DND-41 (cell line): ENCODE data around the gene TMEM51.

Source experiments
- ATAC-seq: fragments of 200-7000 bp; cut with Tn5 transposase; 3 replicates; pipeline ENCODE4 v1.9.1; 2021; ENCODE audit warnings: low read depth; ENCODE audit not compliant: insufficient read depth
- DNase-seq: peaks from one replicate; pipeline ENCODE4 v3.0.0-alpha.2; 2020
- H2AFZ ChIP-seq: 2 replicates; pipeline ENCODE4 v1.6.0; 2012; ENCODE audit warnings: low read depth, low read length
- H3K27ac ChIP-seq: 2 replicates; pipeline ENCODE4 v1.5.1; 2012; ENCODE audit warnings: low read length, inconsistent platforms
- H3K27me3 ChIP-seq: fragments of 200-600 bp; sonication (generic); 2 replicates; pipeline ENCODE4 v1.6.0; 2012; ENCODE audit warnings: low read length, mild to moderate bottlenecking, inconsistent platforms; ENCODE audit not compliant: insufficient read depth, poor library complexity
- H3K36me3 ChIP-seq: 2 replicates; pipeline ENCODE4 v1.5.1; 2012; ENCODE audit warnings: low read length, inconsistent platforms; ENCODE audit not compliant: insufficient read depth
- H3K4me1 ChIP-seq: 2 replicates; pipeline ENCODE4 v1.5.1; 2012; ENCODE audit warnings: mild to moderate bottlenecking, low read length; ENCODE audit not compliant: insufficient read depth
- H3K4me2 ChIP-seq: 2 replicates; pipeline ENCODE4 v1.6.0; 2012; ENCODE audit warnings: mild to moderate bottlenecking, moderate library complexity, low read length, inconsistent platforms; ENCODE audit not compliant: insufficient read depth
- H3K4me3 ChIP-seq, 2 experiments: fragments of 200-600 bp in 1 of 2; shearing (Covaris generic) in 1 of 2; 2 replicates each; pipeline ENCODE4 v1.5.1; 2012 to 2016; ENCODE audit warnings: inconsistent platforms in 2 of 2, low read length in 2 of 2, mild to moderate bottlenecking in 2 of 2, low read depth in 1 of 2, moderate library complexity in 1 of 2
- H3K79me2 ChIP-seq: 2 replicates; pipeline ENCODE4 v1.6.0; 2012; ENCODE audit warnings: low read length, inconsistent platforms; ENCODE audit not compliant: insufficient read depth
- H3K9ac ChIP-seq: 2 replicates; pipeline ENCODE4 v1.6.0; 2012; ENCODE audit warnings: low read depth, mild to moderate bottlenecking, inconsistent platforms, low read length, moderate library complexity
- H3K9me3 ChIP-seq: 2 replicates; pipeline ENCODE4 v1.5.1; 2012; ENCODE audit warnings: low read length, moderate library complexity, mild to moderate bottlenecking, inconsistent platforms; ENCODE audit not compliant: insufficient read depth, severe bottlenecking
- H4K20me1 ChIP-seq: 2 replicates; pipeline ENCODE4 v1.6.0; 2012; ENCODE audit warnings: low read length; ENCODE audit not compliant: insufficient read depth
- EZH2 ChIP-seq: IDR thresholded peaks from 3 replicates; pipeline ENCODE4 v1.6.1; 2012; ENCODE audit warnings: borderline replicate concordance, low read depth, mild to moderate bottlenecking, moderate library complexity, low read length, inconsistent platforms; ENCODE audit not compliant: severe bottlenecking
- TF ChIP-seq, protein P1 (sequence below): IDR thresholded peaks from 2 replicates; pipeline ENCODE4 v1.5.1; 2012; ENCODE audit warnings: borderline replicate concordance, low read length, moderate library complexity, mild to moderate bottlenecking; ENCODE audit not compliant: poor library complexity, severe bottlenecking; ENCODE audit errors: extremely low read depth

The TMEM51 gene

DNA sequence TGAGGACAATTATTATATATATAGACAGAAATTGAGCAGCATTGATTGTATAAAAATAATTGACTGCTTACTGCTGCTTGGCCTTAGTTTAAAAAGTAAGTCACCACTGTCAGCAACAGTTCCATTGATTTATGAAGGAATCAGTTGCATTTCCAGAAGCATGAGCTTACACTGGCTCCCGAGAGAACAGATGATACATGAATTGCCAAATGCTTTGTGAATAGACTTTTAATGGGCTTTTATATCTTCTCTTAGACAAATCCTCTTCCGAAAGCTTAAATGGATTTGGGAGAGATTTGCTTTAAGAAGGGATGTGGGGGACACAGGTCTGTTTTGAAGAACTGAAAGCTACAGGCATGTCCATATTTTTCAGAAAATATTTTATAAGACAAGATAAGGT lies 101.0 kb downstream of the TMEM51 start:
- TF ChIP-seq EZH2 = no peak
- TF ChIP-seq, protein P1, sequence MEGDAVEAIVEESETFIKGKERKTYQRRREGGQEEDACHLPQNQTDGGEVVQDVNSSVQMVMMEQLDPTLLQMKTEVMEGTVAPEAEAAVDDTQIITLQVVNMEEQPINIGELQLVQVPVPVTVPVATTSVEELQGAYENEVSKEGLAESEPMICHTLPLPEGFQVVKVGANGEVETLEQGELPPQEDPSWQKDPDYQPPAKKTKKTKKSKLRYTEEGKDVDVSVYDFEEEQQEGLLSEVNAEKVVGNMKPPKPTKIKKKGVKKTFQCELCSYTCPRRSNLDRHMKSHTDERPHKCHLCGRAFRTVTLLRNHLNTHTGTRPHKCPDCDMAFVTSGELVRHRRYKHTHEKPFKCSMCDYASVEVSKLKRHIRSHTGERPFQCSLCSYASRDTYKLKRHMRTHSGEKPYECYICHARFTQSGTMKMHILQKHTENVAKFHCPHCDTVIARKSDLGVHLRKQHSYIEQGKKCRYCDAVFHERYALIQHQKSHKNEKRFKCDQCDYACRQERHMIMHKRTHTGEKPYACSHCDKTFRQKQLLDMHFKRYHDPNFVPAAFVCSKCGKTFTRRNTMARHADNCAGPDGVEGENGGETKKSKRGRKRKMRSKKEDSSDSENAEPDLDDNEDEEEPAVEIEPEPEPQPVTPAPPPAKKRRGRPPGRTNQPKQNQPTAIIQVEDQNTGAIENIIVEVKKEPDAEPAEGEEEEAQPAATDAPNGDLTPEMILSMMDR = no peak
- Histone ChIP-seq H3K79me2 (no peaks in the 10 kb centered on the region), H3K4me1 (peaks cover 2% of the 10 kb centered on the region; the same call in 1 of the 2 replicates), H3K36me3 (no peaks in the 10 kb centered on the region), H3K9me3 (no peaks in the 10 kb centered on the region), H3K27me3 (peaks cover 17% of the 10 kb centered on the region), H3K4me3 (no peak overlapping the region), H3K4me2 (no peak overlapping the region), H2AFZ (no peak overlapping the region), H3K9ac (no peak overlapping the region), H3K27ac (no peak overlapping the region), H4K20me1 (peaks cover 5% of the 10 kb centered on the region)
- ATAC-seq (no peak), DNase-seq (no peak)

DNA sequence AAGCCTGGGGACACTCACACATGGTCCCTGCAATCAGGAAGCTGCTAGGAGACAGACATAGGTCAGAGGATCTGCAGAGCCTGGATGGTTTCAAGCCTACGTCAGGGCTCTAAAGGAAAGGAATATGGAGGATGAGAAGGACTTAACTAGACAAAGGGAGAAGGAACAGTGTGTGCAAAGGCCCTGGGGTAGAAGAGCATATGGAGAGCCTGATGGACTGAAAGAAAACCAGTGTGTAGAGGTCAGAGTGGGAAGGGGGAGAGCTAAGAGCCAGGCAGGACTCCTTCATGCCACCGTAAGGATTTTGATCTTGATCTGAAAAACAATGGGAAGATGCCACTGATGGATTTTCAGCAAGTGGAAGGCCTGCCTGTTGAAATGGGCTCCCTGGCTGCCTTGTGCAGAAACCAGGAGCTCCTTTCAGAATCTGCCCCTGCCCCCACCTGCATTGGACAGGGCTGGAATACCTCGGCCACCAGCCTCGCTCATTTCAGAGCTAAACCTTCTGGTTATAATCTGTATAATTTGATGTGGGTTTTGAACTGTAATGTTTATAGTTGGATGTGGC lies 102.1 kb downstream of the TMEM51 start:
- no peak for ATAC-seq
- Histone ChIP-seq H3K4me3 (no peak overlapping the region), H3K9me3 (no peaks in the 10 kb centered on the region), H3K4me1 (no peaks in the 10 kb centered on the region), H3K9ac (no peak overlapping the region), H3K4me2 (no peak overlapping the region), H2AFZ (no peak overlapping the region), H3K79me2 (no peaks in the 10 kb centered on the region), H3K36me3 (no peaks in the 10 kb centered on the region), H3K27ac (no peak overlapping the region), H3K27me3 (peaks cover 14% of the 10 kb centered on the region), H4K20me1 (peaks cover 5% of the 10 kb centered on the region)
- no peak for DNase-seq
- no peak for TF ChIP-seq EZH2
- TF ChIP-seq, protein P1 = no peak

DNA sequence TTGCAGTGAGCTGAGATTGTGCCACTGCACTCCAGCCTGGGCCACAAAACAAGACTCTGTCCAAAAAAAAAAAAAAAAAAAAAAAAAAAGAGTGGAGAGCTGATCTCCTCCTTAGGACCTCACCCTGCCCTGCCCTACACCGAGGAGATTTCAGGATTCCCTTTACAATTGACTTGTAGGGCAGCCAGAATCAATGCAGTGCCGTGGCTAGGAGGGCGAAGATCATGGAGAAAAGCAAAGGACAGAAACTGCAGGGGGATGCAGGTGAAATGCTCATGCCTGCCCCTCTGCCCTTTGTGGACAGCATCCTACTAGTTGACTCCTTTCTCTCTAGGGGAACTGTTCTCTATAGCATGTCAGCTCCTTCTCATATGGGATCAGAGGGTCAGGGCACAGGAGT lies 103.0 kb downstream of the TMEM51 start:
- Histone ChIP-seq H3K9me3 (no peaks in the 10 kb centered on the region), H3K9ac (no peak overlapping the region), H3K79me2 (no peaks in the 10 kb centered on the region), H3K4me1 (no peaks in the 10 kb centered on the region), H3K4me3 (no peak overlapping the region), H3K27ac (no peak overlapping the region), H3K27me3 (peaks cover 11% of the 10 kb centered on the region), H3K36me3 (no peaks in the 10 kb centered on the region), H2AFZ (no peak overlapping the region), H3K4me2 (no peak overlapping the region), H4K20me1 (peaks cover 5% of the 10 kb centered on the region)
- TF ChIP-seq, protein P1 = no peak
- no peak for TF ChIP-seq EZH2
- DNase-seq = no peak
- ATAC-seq = no peak
